Upper lobe of left lung (tissue), 6 donors: ENCODE data around the gene TNRC6B. TPM values are rescaled to one million over a fixed set of nuclear protein-coding genes. Genes with fewer than 3 reads are reported as not detected.

Experiments used
- ATAC-seq, 2 donors: fragments of 200-7000 bp; cut with Tn5 transposase; one replicate each; pipeline ENCODE4 v1.9.1; 2022; ENCODE audit warnings: mild to moderate bottlenecking in 2 of 2, moderate library complexity in 2 of 2; ENCODE audit not compliant: low FRiP score in 2 of 2
- DNase-seq, 2 donors: peaks; one replicate each; pipeline ENCODE4 v3.0.0-alpha.2; 2019 to 2020
- H3K27ac ChIP-seq, 4 donors: fragments of 200-600 bp; sonication (generic); one replicate each; pipeline ENCODE4 v1.5.1; 2016 to 2019
- H3K27me3 ChIP-seq, 4 donors: fragments of 200-600 bp; sonication (generic); one replicate each; pipeline ENCODE4 v1.5.1; 2017 to 2019
- H3K36me3 ChIP-seq, 4 donors: fragments of 200-600 bp; sonication (generic); one replicate each; pipeline ENCODE4 v1.5.1; 2016 to 2019
- H3K4me1 ChIP-seq, 4 donors: fragments of 200-600 bp; sonication (generic); one replicate each; pipeline ENCODE4 v1.5.1; 2018 to 2019
- H3K4me3 ChIP-seq, 4 donors: fragments of 200-600 bp; sonication (generic); one replicate each; pipeline ENCODE4 v1.5.1; 2017 to 2019; ENCODE audit warnings: mild to moderate bottlenecking in 2 of 4, moderate library complexity in 1 of 4
- H3K9me3 ChIP-seq, 4 donors: fragments of 200-600 bp; sonication (generic); one replicate each; pipeline ENCODE4 v1.5.1; 2018 to 2019
- EP300 ChIP-seq, 4 donors: sonication (generic); formaldehyde crosslinking; IDR thresholded peaks; one replicate each; pipeline ENCODE4 v1.5.1; 2017; ENCODE audit warnings: antibody characterized with exemption in 4 of 4, control low read depth in 2 of 4
- POLR2A ChIP-seq, 4 donors: fragments of 450-650 bp; IDR thresholded peaks; one replicate each; pipeline ENCODE4 v1.5.1; 2016 to 2017; ENCODE audit warnings: antibody characterized with exemption in 4 of 4, mild to moderate bottlenecking in 2 of 4
- POLR2AphosphoS5 ChIP-seq, 2 donors: sonication (generic); formaldehyde crosslinking; IDR thresholded peaks; one replicate each; pipeline ENCODE4 v1.5.1; 2017; ENCODE audit warnings: antibody characterized with exemption in 2 of 2
- WGBS, 2 donors: methylation state at CpG; one replicate each; pipeline ENCODE4 v1.1.5; 2017 to 2018; 5-methylcytosine and 5-hydroxymethylcytosine counted together
- total RNA-seq, 6 donors: library from RNA; depleted of rRNA in 4 of 6; stranded (reverse); fragments of >200 nt in 4 of 6; gene quantifications; one replicate each; pipeline versions ENCODE4 v1.1.0 to v1.2.1, GENCODE V29; 2016 to 2021
- TF ChIP-seq, protein P1 (sequence below), 6 experiments: fragments of 450-650 bp in 4 of 6; fragments of 200-600 bp in 2 of 6; sonication (generic) in 2 of 6; IDR thresholded peaks; one replicate each; pipeline ENCODE4 v1.5.1; 2016 to 2019; ENCODE audit warnings: antibody characterized with exemption in 6 of 6
- donor health status: DM: no; HTN: no; CAD: no; lungs with moderate emphysema.
- donor health status: DM: no; HTN: yes; CAD: no; lungs with severe emphysema.

The TNRC6B gene
- total RNA-seq, 6 donors from 2014 or later: 18.1 to 106 (median 60.3) TPM

- ATAC-seq (no peak), DNase-seq (no peak)
- 71 to 76% methylated on average over 19 of the region's 19 CpGs for WGBS, 2 donors
- Histone ChIP-seq H3K36me3 (peaks cover 17 to 60% (median 35%) of the 10 kb centered on the region in 4 donors), H3K4me3 (no peak overlapping the region), H3K27me3 (no peaks in the 10 kb centered on the region), H3K27ac (peak overlapping the region in 2 of 4 donors; percentile 24 to 65), H3K4me1 (peaks cover 0 to 8% (median 6%) of the 10 kb centered on the region in 4 donors), H3K9me3 (no peaks in the 10 kb centered on the region)
- TF ChIP-seq, protein P1, sequence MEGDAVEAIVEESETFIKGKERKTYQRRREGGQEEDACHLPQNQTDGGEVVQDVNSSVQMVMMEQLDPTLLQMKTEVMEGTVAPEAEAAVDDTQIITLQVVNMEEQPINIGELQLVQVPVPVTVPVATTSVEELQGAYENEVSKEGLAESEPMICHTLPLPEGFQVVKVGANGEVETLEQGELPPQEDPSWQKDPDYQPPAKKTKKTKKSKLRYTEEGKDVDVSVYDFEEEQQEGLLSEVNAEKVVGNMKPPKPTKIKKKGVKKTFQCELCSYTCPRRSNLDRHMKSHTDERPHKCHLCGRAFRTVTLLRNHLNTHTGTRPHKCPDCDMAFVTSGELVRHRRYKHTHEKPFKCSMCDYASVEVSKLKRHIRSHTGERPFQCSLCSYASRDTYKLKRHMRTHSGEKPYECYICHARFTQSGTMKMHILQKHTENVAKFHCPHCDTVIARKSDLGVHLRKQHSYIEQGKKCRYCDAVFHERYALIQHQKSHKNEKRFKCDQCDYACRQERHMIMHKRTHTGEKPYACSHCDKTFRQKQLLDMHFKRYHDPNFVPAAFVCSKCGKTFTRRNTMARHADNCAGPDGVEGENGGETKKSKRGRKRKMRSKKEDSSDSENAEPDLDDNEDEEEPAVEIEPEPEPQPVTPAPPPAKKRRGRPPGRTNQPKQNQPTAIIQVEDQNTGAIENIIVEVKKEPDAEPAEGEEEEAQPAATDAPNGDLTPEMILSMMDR (IDR thresholded peaks at IDR 0.05): no peak
- TF ChIP-seq EP300 (IDR thresholded peaks at IDR 0.05) (no peak), POLR2AphosphoS5 (IDR thresholded peaks at IDR 0.05) (peak in 1 of 2 donors; percentile 28), POLR2A (IDR thresholded peaks at IDR 0.05) (peak in 1 of 4 donors; percentile 54)
These were observed 147.0 kb downstream of the TNRC6B start for GRCh38 chr22:40324468-40325305.

GRCh38 chr22:40325315-40325714 is 147.6 kb downstream of the TNRC6B start:
- WGBS, 2 donors: 89 to 91% methylated on average over 6 of the region's 6 CpGs

GRCh38 chr22:40326905-40327735 is 149.4 kb downstream of the TNRC6B start:
- ATAC-seq: no peak

More at GRCh38 chr22:40325315-40325714, 147.6 kb downstream of the TNRC6B start:
- Histone ChIP-seq H3K27me3 (no peaks in the 10 kb centered on the region), H3K4me1 (peaks cover 0 to 8% (median 6%) of the 10 kb centered on the region in 4 donors), H3K9me3 (no peaks in the 10 kb centered on the region), H3K27ac (peak overlapping the region in 2 of 4 donors; percentile 24 to 65), H3K36me3 (peaks cover 17 to 53% (median 33%) of the 10 kb centered on the region in 4 donors), H3K4me3 (no peak overlapping the region)
- TF ChIP-seq, protein P1 (IDR thresholded peaks at IDR 0.05): no peak
- no peak for TF ChIP-seq POLR2AphosphoS5 (IDR thresholded peaks at IDR 0.05)
- no peak for TF ChIP-seq POLR2A (IDR thresholded peaks at IDR 0.05)
- no peak for TF ChIP-seq EP300 (IDR thresholded peaks at IDR 0.05)
- ATAC-seq: peak in 1 of 2 donors; percentile 41
- peak in 1 of 2 donors; percentile 26 for DNase-seq

More at GRCh38 chr22:40326905-40327735, 149.4 kb downstream of the TNRC6B start:
- no peaks in the 10 kb centered on the region for H3K27me3 ChIP-seq
- H3K4me1 ChIP-seq: peaks cover 0 to 6% (median 5%) of the 10 kb centered on the region in 4 donors
- no peaks in the 10 kb centered on the region for H3K9me3 ChIP-seq
- WGBS, 2 donors: 38 to 47% methylated on average over 10 of the region's 10 CpGs
- peak overlapping the region in 3 of 4 donors; percentile 12 to 46 (median 30) for H3K27ac ChIP-seq
- H3K36me3 ChIP-seq: peaks cover 7 to 35% (median 18%) of the 10 kb centered on the region in 4 donors
- TF ChIP-seq POLR2AphosphoS5 (IDR thresholded peaks at IDR 0.05) (no peak), EP300 (IDR thresholded peaks at IDR 0.05) (no peak), POLR2A (IDR thresholded peaks at IDR 0.05) (no peak)
- TF ChIP-seq, protein P1 (IDR thresholded peaks at IDR 0.05): no peak
- DNase-seq: no peak
- no peak overlapping the region for H3K4me3 ChIP-seq
